ENCODE data around the gene ADCY5. TPM values are rescaled to one million over a fixed set of nuclear protein-coding genes. Genes with fewer than 3 reads are reported as not detected.

Gene ADCY5
- polyA plus RNA-seq, 3 donors = not detected

GRCh38 chr3:123491966-123492587 is 43.2 kb upstream of the ADCY5 start:
- H3K27me3 ChIP-seq (ENCODE audit: control insufficient read depth in 2 of 2, insufficient read depth in 2 of 2, low read length in 2 of 2) = no peaks in the 10 kb centered on the region
- Mint-ChIP-seq H3K36me3 (peaks cover 52 to 53% of the 10 kb centered on the region in 2 donors), H3K9me3 (no peaks in the 10 kb centered on the region), H3K27ac (no peak overlapping the region), H3K4me3 (no peak overlapping the region), H3K4me1 (no peaks in the 10 kb centered on the region), H3K27me3 (ENCODE audit: low read depth in 3 of 3) (peaks cover 2 to 7% (median 4%) of the 10 kb centered on the region in 3 donors)
- DNase-seq = no peak
- no peak overlapping the region for H2AFZ ChIP-seq (ENCODE audit: insufficient read depth, low read depth, low read length, poor library complexity, severe bottlenecking)
- H3K79me2 ChIP-seq (ENCODE audit: insufficient read depth, low read length) = no peaks in the 10 kb centered on the region
- H3K9me3 ChIP-seq (replicated peaks in 1 of 2; ENCODE audit: control insufficient read depth in 1 of 2, insufficient read depth in 1 of 2, low read length in 2 of 2) = no peaks in the 10 kb centered on the region
- no peak for TF ChIP-seq CTCF (IDR thresholded peaks at IDR 0.05)
- H3K4me3 ChIP-seq (replicated peaks in 1 of 3; ENCODE audit: low read depth in 2 of 3, low read length in 3 of 3) = no peak overlapping the region
- H3K4me1 ChIP-seq (ENCODE audit: control insufficient read depth in 1 of 2, insufficient read depth in 2 of 2, low read length in 2 of 2) = no peaks in the 10 kb centered on the region
- intact Hi-C loops (cut with micrococcal nuclease) = no loop called here
- no CpG with 5 or more reads among the region's 4 CpGs for whole genome bisulfite sequencing (ENCODE audit: insufficient coverage)
- no peaks in the 10 kb centered on the region for H4K20me1 ChIP-seq (ENCODE audit: insufficient read depth, low read length)
- H3K9ac ChIP-seq (ENCODE audit: insufficient read depth, low read length, poor library complexity, severe bottlenecking) = no peak overlapping the region
- peaks cover 12 to 58% of the 10 kb centered on the region in 2 donors for H3K36me3 ChIP-seq (replicated peaks in 1 of 2; ENCODE audit: control insufficient read depth in 1 of 2, insufficient read depth in 2 of 2, low read length in 2 of 2)
- H3K27ac ChIP-seq (ENCODE audit: low read depth in 1 of 2, low read length in 2 of 2) = no peak overlapping the region
- H3K4me2 ChIP-seq (replicated peaks; ENCODE audit: extremely low read depth, low read length, poor library complexity, severe bottlenecking) = no peak overlapping the region

DNA sequence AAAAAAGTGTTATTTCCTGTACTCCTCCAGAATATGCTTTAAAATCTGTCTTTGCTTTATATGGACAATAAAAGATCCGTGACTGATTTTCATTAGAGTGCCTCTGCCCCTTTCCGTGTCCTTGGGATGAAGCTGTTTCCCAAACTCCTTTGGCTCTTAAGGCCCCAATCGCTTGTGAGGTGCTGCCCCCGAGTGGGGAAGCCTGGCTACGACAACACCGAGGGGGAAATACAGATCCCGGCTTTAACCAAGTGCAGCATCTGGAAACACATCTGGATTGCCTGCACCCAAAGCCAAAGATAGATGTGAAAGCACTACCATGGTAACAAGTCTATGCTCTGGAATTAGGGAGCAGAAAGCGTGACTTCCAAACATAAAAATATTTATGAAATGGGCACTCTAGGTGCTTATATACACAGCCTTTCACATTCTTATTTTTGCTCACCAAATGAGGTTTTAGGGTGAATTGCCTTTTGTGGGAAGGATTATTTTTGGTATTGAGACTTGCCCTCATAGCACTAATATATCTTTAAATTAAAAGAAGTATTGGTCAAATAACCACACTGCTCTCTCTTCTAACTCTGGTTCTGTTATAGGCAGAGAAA is 40.6 kb upstream of the ADCY5 start:
- Mint-ChIP-seq H3K27me3 (ENCODE audit: low read depth in 3 of 3) (peaks cover 4 to 17% (median 5%) of the 10 kb centered on the region in 3 donors), H3K9me3 (no peaks in the 10 kb centered on the region)

More for the DNA sequence above, 40.6 kb upstream of the ADCY5 start:
- Mint-ChIP-seq H3K36me3 (peaks cover 30 to 31% of the 10 kb centered on the region in 2 donors), H3K4me1 (no peaks in the 10 kb centered on the region), H3K27ac (no peak overlapping the region), H3K4me3 (no peak overlapping the region)
- Histone ChIP-seq H3K9me3 (replicated peaks in 1 of 2; ENCODE audit: control insufficient read depth in 1 of 2, insufficient read depth in 1 of 2, low read length in 2 of 2) (no peaks in the 10 kb centered on the region), H3K4me2 (replicated peaks; ENCODE audit: extremely low read depth, low read length, poor library complexity, severe bottlenecking) (no peak overlapping the region), H4K20me1 (ENCODE audit: insufficient read depth, low read length) (no peaks in the 10 kb centered on the region), H3K27ac (ENCODE audit: low read depth in 1 of 2, low read length in 2 of 2) (no peak overlapping the region), H3K9ac (ENCODE audit: insufficient read depth, low read length, poor library complexity, severe bottlenecking) (no peak overlapping the region), H3K4me3 (replicated peaks in 1 of 3; ENCODE audit: low read depth in 2 of 3, low read length in 3 of 3) (no peak overlapping the region), H3K79me2 (ENCODE audit: insufficient read depth, low read length) (no peaks in the 10 kb centered on the region), H3K27me3 (ENCODE audit: control insufficient read depth in 2 of 2, insufficient read depth in 2 of 2, low read length in 2 of 2) (no peaks in the 10 kb centered on the region), H3K4me1 (ENCODE audit: control insufficient read depth in 1 of 2, insufficient read depth in 2 of 2, low read length in 2 of 2) (no peaks in the 10 kb centered on the region), H3K36me3 (replicated peaks in 1 of 2; ENCODE audit: control insufficient read depth in 1 of 2, insufficient read depth in 2 of 2, low read length in 2 of 2) (peaks cover 7 to 33% of the 10 kb centered on the region in 2 donors), H2AFZ (ENCODE audit: insufficient read depth, low read depth, low read length, poor library complexity, severe bottlenecking) (no peak overlapping the region)
- TF ChIP-seq CTCF (IDR thresholded peaks at IDR 0.05) = peak; percentile 73
- intact Hi-C loops (cut with micrococcal nuclease) = no loop called here
- DNase-seq = peak in 2 of 3 donors; percentile 2 to 23
- WGBS (ENCODE audit: insufficient coverage) = 3% methylated on average over 7 of the region's 8 CpGs

Measured in CD14-positive monocyte (primary cell).